ENCODE data around the gene TLE5.

TLE5 gene

GRCh38 chr19:3075605-3076431 lies 13.5 kb upstream of the TLE5 start:
- no peak overlapping the region for H3K27ac ChIP-seq (ENCODE audit: insufficient read depth, low read depth, low read length, poor library complexity, severe bottlenecking)
- no peaks in the 10 kb centered on the region for H3K4me1 ChIP-seq (ENCODE audit: control insufficient read depth, insufficient read depth, low read length)
- peaks cover 5% of the 10 kb centered on the region for H3K27me3 ChIP-seq (ENCODE audit: control insufficient read depth, insufficient read depth, low read length, poor library complexity, severe bottlenecking)
- H3K36me3 ChIP-seq (ENCODE audit: control insufficient read depth, insufficient read depth, low read length), result no peaks in the 10 kb centered on the region
- H3K4me3 ChIP-seq (ENCODE audit: insufficient read depth, low read depth, low read length), result no peak overlapping the region
- no peaks in the 10 kb centered on the region for H3K9me3 ChIP-seq (ENCODE audit: control insufficient read depth, low read length)
- 20% methylated on average over 41 of the region's 41 CpGs for WGBS, 2 experiments

GRCh38 chr19:3073931-3074595 lies 11.8 kb upstream of the TLE5 start:
- 70 to 72% methylated on average over 8 of the region's 8 CpGs for WGBS, 2 experiments
- Histone ChIP-seq H3K4me3 (ENCODE audit: insufficient read depth, low read depth, low read length) (no peak overlapping the region), H3K27me3 (ENCODE audit: control insufficient read depth, insufficient read depth, low read length, poor library complexity, severe bottlenecking) (peaks cover 5% of the 10 kb centered on the region), H3K9me3 (ENCODE audit: control insufficient read depth, low read length) (no peaks in the 10 kb centered on the region), H3K36me3 (ENCODE audit: control insufficient read depth, insufficient read depth, low read length) (no peaks in the 10 kb centered on the region), H3K27ac (ENCODE audit: insufficient read depth, low read depth, low read length, poor library complexity, severe bottlenecking) (no peak overlapping the region), H3K4me1 (ENCODE audit: control insufficient read depth, insufficient read depth, low read length) (no peaks in the 10 kb centered on the region)

GRCh38 chr19:3073159-3073563 lies 10.9 kb upstream of the TLE5 start:
- no peaks in the 10 kb centered on the region for H3K9me3 ChIP-seq (ENCODE audit: control insufficient read depth, low read length)
- H3K36me3 ChIP-seq (ENCODE audit: control insufficient read depth, insufficient read depth, low read length), result no peaks in the 10 kb centered on the region
- no peak overlapping the region for H3K4me3 ChIP-seq (ENCODE audit: insufficient read depth, low read depth, low read length)
- WGBS, 2 experiments, result 86 to 87% methylated on average over 3 of the region's 3 CpGs
- no peaks in the 10 kb centered on the region for H3K4me1 ChIP-seq (ENCODE audit: control insufficient read depth, insufficient read depth, low read length)
- H3K27ac ChIP-seq (ENCODE audit: insufficient read depth, low read depth, low read length, poor library complexity, severe bottlenecking), result no peak overlapping the region
- H3K27me3 ChIP-seq (ENCODE audit: control insufficient read depth, insufficient read depth, low read length, poor library complexity, severe bottlenecking), result peaks cover 5% of the 10 kb centered on the region

- 81 to 82% methylated on average over 4 of the region's 4 CpGs for WGBS, 2 experiments
- Histone ChIP-seq H3K4me3 (ENCODE audit: insufficient read depth, low read depth, low read length) (no peak overlapping the region), H3K27ac (ENCODE audit: insufficient read depth, low read depth, low read length, poor library complexity, severe bottlenecking) (no peak overlapping the region)
Measured at GRCh38 chr19:3071768-3072167, 9.5 kb upstream of the TLE5 start.

GRCh38 chr19:3068071-3068470 lies 5.8 kb upstream of the TLE5 start:
- Histone ChIP-seq H3K36me3 (ENCODE audit: control insufficient read depth, insufficient read depth, low read length) (no peaks in the 10 kb centered on the region), H3K4me3 (ENCODE audit: insufficient read depth, low read depth, low read length) (no peak overlapping the region), H3K27me3 (ENCODE audit: control insufficient read depth, insufficient read depth, low read length, poor library complexity, severe bottlenecking) (peaks cover 5% of the 10 kb centered on the region), H3K9me3 (ENCODE audit: control insufficient read depth, low read length) (no peaks in the 10 kb centered on the region), H3K4me1 (ENCODE audit: control insufficient read depth, insufficient read depth, low read length) (no peaks in the 10 kb centered on the region), H3K27ac (ENCODE audit: insufficient read depth, low read depth, low read length, poor library complexity, severe bottlenecking) (no peak overlapping the region)
- WGBS, 2 experiments, result 82 to 84% methylated on average over 21 of the region's 21 CpGs

More at GRCh38 chr19:3071768-3072167, 9.5 kb upstream of the TLE5 start:
- Histone ChIP-seq H3K9me3 (ENCODE audit: control insufficient read depth, low read length) (no peaks in the 10 kb centered on the region), H3K4me1 (ENCODE audit: control insufficient read depth, insufficient read depth, low read length) (no peaks in the 10 kb centered on the region), H3K36me3 (ENCODE audit: control insufficient read depth, insufficient read depth, low read length) (no peaks in the 10 kb centered on the region), H3K27me3 (ENCODE audit: control insufficient read depth, insufficient read depth, low read length, poor library complexity, severe bottlenecking) (peaks cover 5% of the 10 kb centered on the region)

- Histone ChIP-seq H3K36me3 (ENCODE audit: control insufficient read depth, insufficient read depth, low read length) (no peaks in the 10 kb centered on the region), H3K27ac (ENCODE audit: insufficient read depth, low read depth, low read length, poor library complexity, severe bottlenecking) (no peak overlapping the region), H3K4me1 (ENCODE audit: control insufficient read depth, insufficient read depth, low read length) (no peaks in the 10 kb centered on the region), H3K4me3 (ENCODE audit: insufficient read depth, low read depth, low read length) (no peak overlapping the region), H3K9me3 (ENCODE audit: control insufficient read depth, low read length) (no peaks in the 10 kb centered on the region), H3K27me3 (ENCODE audit: control insufficient read depth, insufficient read depth, low read length, poor library complexity, severe bottlenecking) (peaks cover 10% of the 10 kb centered on the region)
- 92 to 93% methylated on average over 9 of the region's 9 CpGs for WGBS, 2 experiments
Measured at GRCh38 chr19:3067563-3067962, 5.3 kb upstream of the TLE5 start.

GRCh38 chr19:3066482-3067049 lies 4.3 kb upstream of the TLE5 start:
- WGBS, 2 experiments, result 90% methylated on average over 16 of the region's 16 CpGs
- H3K9me3 ChIP-seq (ENCODE audit: control insufficient read depth, low read length), result no peaks in the 10 kb centered on the region

GRCh38 chr19:3065675-3066357 lies 3.5 kb upstream of the TLE5 start:
- H3K36me3 ChIP-seq (ENCODE audit: control insufficient read depth, insufficient read depth, low read length), result no peaks in the 10 kb centered on the region
- WGBS, 2 experiments, result 73 to 77% methylated on average over 15 of the region's 15 CpGs
- H3K9me3 ChIP-seq (ENCODE audit: control insufficient read depth, low read length), result no peaks in the 10 kb centered on the region
- H3K4me3 ChIP-seq (ENCODE audit: insufficient read depth, low read depth, low read length), result no peak overlapping the region
- H3K27me3 ChIP-seq (ENCODE audit: control insufficient read depth, insufficient read depth, low read length, poor library complexity, severe bottlenecking), result peaks cover 20% of the 10 kb centered on the region
- H3K27ac ChIP-seq (ENCODE audit: insufficient read depth, low read depth, low read length, poor library complexity, severe bottlenecking), result no peak overlapping the region
- no peaks in the 10 kb centered on the region for H3K4me1 ChIP-seq (ENCODE audit: control insufficient read depth, insufficient read depth, low read length)

More at GRCh38 chr19:3066482-3067049, 4.3 kb upstream of the TLE5 start:
- Histone ChIP-seq H3K36me3 (ENCODE audit: control insufficient read depth, insufficient read depth, low read length) (no peaks in the 10 kb centered on the region), H3K4me1 (ENCODE audit: control insufficient read depth, insufficient read depth, low read length) (no peaks in the 10 kb centered on the region), H3K4me3 (ENCODE audit: insufficient read depth, low read depth, low read length) (no peak overlapping the region), H3K27ac (ENCODE audit: insufficient read depth, low read depth, low read length, poor library complexity, severe bottlenecking) (no peak overlapping the region), H3K27me3 (ENCODE audit: control insufficient read depth, insufficient read depth, low read length, poor library complexity, severe bottlenecking) (peaks cover 13% of the 10 kb centered on the region)

- Histone ChIP-seq H3K4me3 (ENCODE audit: insufficient read depth, low read depth, low read length) (no peak overlapping the region), H3K27ac (ENCODE audit: insufficient read depth, low read depth, low read length, poor library complexity, severe bottlenecking) (no peak overlapping the region), H3K27me3 (ENCODE audit: control insufficient read depth, insufficient read depth, low read length, poor library complexity, severe bottlenecking) (peaks cover 26% of the 10 kb centered on the region), H3K4me1 (ENCODE audit: control insufficient read depth, insufficient read depth, low read length) (no peaks in the 10 kb centered on the region), H3K9me3 (ENCODE audit: control insufficient read depth, low read length) (no peaks in the 10 kb centered on the region), H3K36me3 (ENCODE audit: control insufficient read depth, insufficient read depth, low read length) (no peaks in the 10 kb centered on the region)
- 85 to 93% methylated on average over 7 of the region's 7 CpGs for WGBS, 2 experiments
Measured at GRCh38 chr19:3064011-3064330, 1.7 kb upstream of the TLE5 start.

All from ectodermal cell (in vitro differentiated cells).